Uterus (tissue), 4 donors: Measurements from ENCODE around the gene RRP9. TPM values are rescaled to one million over a fixed set of nuclear protein-coding genes. Genes with fewer than 3 reads are reported as not detected.

Experiments
- DNase-seq, 2 donors: peaks; one replicate each; pipeline ENCODE4 v3.0.0-alpha.2; 2019 to 2020
- H3K27ac ChIP-seq, 2 donors: fragments of 200-600 bp; sonication (generic); 1 replicate in 1 of 2; 2 replicates in 1 of 2; pipeline ENCODE4 v1.5.1; 2016 to 2018
- H3K27me3 ChIP-seq, 2 donors: fragments of 200-600 bp; sonication (generic); one replicate each; pipeline ENCODE4 v1.5.1; 2018 to 2019; ENCODE audit warnings: control low read depth in 1 of 2
- H3K36me3 ChIP-seq, 2 donors: fragments of 200-600 bp; sonication (generic); one replicate each; pipeline ENCODE4 v1.5.1; 2019; ENCODE audit warnings: control low read depth in 1 of 2
- H3K4me1 ChIP-seq, 2 donors: fragments of 200-600 bp; sonication (generic); one replicate each; pipeline ENCODE4 v1.5.1; 2018 to 2019; ENCODE audit warnings: control low read depth in 1 of 2
- H3K4me3 ChIP-seq, 2 donors: fragments of 200-600 bp; sonication (generic); 1 replicate in 1 of 2; 2 replicates in 1 of 2; pipeline ENCODE4 v1.5.1; 2018 to 2019; ENCODE audit warnings: mild to moderate bottlenecking in 1 of 2
- H3K9me3 ChIP-seq, 2 donors: fragments of 200-600 bp; sonication (generic); one replicate each; pipeline ENCODE4 v1.5.1; 2019; ENCODE audit warnings: control low read depth in 1 of 2
- CTCF ChIP-seq, 4 experiments: fragments of 200-600 bp in 2 of 4; fragments of 450-650 bp in 2 of 4; sonication (generic) in 2 of 4; IDR thresholded peaks; one replicate each; pipeline ENCODE4 v1.5.1; 2016 to 2019; ENCODE audit warnings: antibody characterized with exemption in 4 of 4, mild to moderate bottlenecking in 2 of 4, moderate library complexity in 1 of 4
- POLR2A ChIP-seq, 2 donors: fragments of 450-650 bp; IDR thresholded peaks; one replicate each; pipeline ENCODE4 v1.6.1; 2016; ENCODE audit warnings: antibody characterized with exemption in 2 of 2, mild to moderate bottlenecking in 1 of 2, moderate library complexity in 1 of 2
- intact Hi-C: fragments of 100-400 bp; cut with DNase I; formaldehyde crosslinking; loops from one replicate; pipeline ENCODE4 v1.15.1; 2023; ENCODE audit warnings: low total_unique reads
- total RNA-seq, 4 donors: library from RNA; depleted of rRNA in 3 of 4; stranded (reverse); fragments of >200 nt in 3 of 4; gene quantifications; one replicate each; pipeline versions ENCODE4 v1.1.0 to v1.2.4, GENCODE V29; 2014 to 2023
- donor health status: DM: yes; HTN: yes; CAD: no.

Gene RRP9
- total RNA-seq, 4 donors from 2014 or later, result 4.4 to 20.5 (median 11.6) TPM

GRCh38 chr3:51962854-51963530 lies 21.3 kb upstream of the RRP9 start:
- Histone ChIP-seq H3K9me3 (no peaks in the 10 kb centered on the region), H3K27ac (no peak overlapping the region), H3K27me3 (no peaks in the 10 kb centered on the region), H3K36me3 (no peaks in the 10 kb centered on the region), H3K4me3 (no peak overlapping the region), H3K4me1 (peaks cover 0 to 10% of the 10 kb centered on the region in 2 donors)
- TF ChIP-seq POLR2A (IDR thresholded peaks at IDR 0.05), result no peak
- TF ChIP-seq CTCF (IDR thresholded peaks at IDR 0.05), result no peak
- intact Hi-C loops, result no loop called here
- no peak for DNase-seq

GRCh38 chr3:51961602-51962569 lies 20.2 kb upstream of the RRP9 start:
- H3K9me3 ChIP-seq, result no peaks in the 10 kb centered on the region
- no peaks in the 10 kb centered on the region for H3K36me3 ChIP-seq
- intact Hi-C loops, result no loop called here
- no peak overlapping the region for H3K27ac ChIP-seq
- no peak for TF ChIP-seq CTCF (IDR thresholded peaks at IDR 0.05)
- TF ChIP-seq POLR2A (IDR thresholded peaks at IDR 0.05), result no peak
- H3K4me3 ChIP-seq, result no peak overlapping the region
- H3K27me3 ChIP-seq, result no peaks in the 10 kb centered on the region
- H3K4me1 ChIP-seq, result peaks cover 0 to 10% of the 10 kb centered on the region in 2 donors
- DNase-seq, result no peak

- TF ChIP-seq POLR2A (IDR thresholded peaks at IDR 0.05) (no peak), CTCF (IDR thresholded peaks at IDR 0.05) (no peak)
- H3K27me3 ChIP-seq, result no peaks in the 10 kb centered on the region
- no peaks in the 10 kb centered on the region for H3K9me3 ChIP-seq
- no peak for DNase-seq
- intact Hi-C loops, result no loop called here
- peaks cover 0 to 4% of the 10 kb centered on the region in 2 donors for H3K4me1 ChIP-seq
- no peak overlapping the region for H3K4me3 ChIP-seq
- H3K36me3 ChIP-seq, result no peaks in the 10 kb centered on the region
- H3K27ac ChIP-seq, result no peak overlapping the region
These were observed 19.3 kb upstream of the RRP9 start for GRCh38 chr3:51961011-51961410.

- Histone ChIP-seq H3K36me3 (no peaks in the 10 kb centered on the region), H3K27ac (no peak overlapping the region), H3K4me1 (no peaks in the 10 kb centered on the region), H3K4me3 (no peak overlapping the region), H3K9me3 (no peaks in the 10 kb centered on the region), H3K27me3 (no peaks in the 10 kb centered on the region)
- TF ChIP-seq POLR2A (IDR thresholded peaks at IDR 0.05) (no peak), CTCF (IDR thresholded peaks at IDR 0.05) (no peak)
- intact Hi-C loops, result no loop called here
- no peak for DNase-seq
These were observed 18.7 kb upstream of the RRP9 start for GRCh38 chr3:51960386-51960785.

- intact Hi-C loops, result no loop called here
- no peak for TF ChIP-seq CTCF (IDR thresholded peaks at IDR 0.05)
- TF ChIP-seq POLR2A (IDR thresholded peaks at IDR 0.05), result no peak
- Histone ChIP-seq H3K27ac (no peak overlapping the region), H3K36me3 (no peaks in the 10 kb centered on the region), H3K4me1 (no peaks in the 10 kb centered on the region), H3K27me3 (no peaks in the 10 kb centered on the region), H3K9me3 (no peaks in the 10 kb centered on the region), H3K4me3 (no peak overlapping the region)
- DNase-seq, result no peak
These were observed 17.9 kb upstream of the RRP9 start for GRCh38 chr3:51959651-51960050.
